IMR-90 (cell line): ENCODE measurements around the gene TRIP6. TPM values are rescaled to one million over a fixed set of nuclear protein-coding genes. Genes with fewer than 3 reads are reported as not detected.

Source experiments
- ATAC-seq: fragments of 200-7000 bp; cut with Tn5 transposase; 2 replicates; pipeline ENCODE4 v1.9.1; 2020; ENCODE audit warnings: low read depth, mild to moderate bottlenecking, moderate library complexity
- BruUV-seq: library from RNA; stranded (reverse); fragments of 400-500 nt; replicated peaks from 2 replicates; lab custom pipeline; 2021; lab: Mats Ljungman, UMichigan
- CTCF ChIA-PET: fragments of 300-600 bp; formaldehyde crosslinking; extraction: SDS; loops from one replicate; lab custom pipeline; 2021; ENCODE audit warnings: antibody characterized with exemption; lab: Yijun Ruan, JAX
- POLR2A ChIA-PET: fragments of 300-600 bp; sonication (Branson Sonifier 250); formaldehyde crosslinking; loops from one replicate; lab custom pipeline; 2022; ENCODE audit warnings: antibody characterized with exemption; ENCODE audit not compliant: unreplicated experiment; lab: Charles Lee
- DNase-seq: peaks from one replicate; pipeline ENCODE4 v3.0.0; 2013
- H2AFZ ChIP-seq: replicated peaks from 2 replicates; pipeline ENCODE3; 2013; ENCODE audit warnings: low read length, mild to moderate bottlenecking; ENCODE audit not compliant: poor library complexity
- H2AK5ac ChIP-seq: 2 replicates; pipeline ENCODE4 v1.6.1; 2013; ENCODE audit warnings: low read depth, low read length, inconsistent platforms
- H2AK9ac ChIP-seq: replicated peaks from 2 replicates; pipeline ENCODE3; 2013; ENCODE audit warnings: mild to moderate bottlenecking, low read depth, low read length, moderate library complexity; ENCODE audit not compliant: poor library complexity
- H2BK120ac ChIP-seq: 2 replicates; pipeline ENCODE4 v1.6.1; 2013; ENCODE audit warnings: low read depth, low read length, inconsistent platforms
- H2BK15ac ChIP-seq: 3 replicates; pipeline ENCODE4 v1.6.1; 2013; ENCODE audit warnings: low read depth, low read length, inconsistent platforms
- H2BK20ac ChIP-seq: 2 replicates; pipeline ENCODE4 v1.6.1; 2013; ENCODE audit warnings: low read depth, mild to moderate bottlenecking, inconsistent platforms, low read length, moderate library complexity
- H2BK5ac ChIP-seq: 2 replicates; pipeline ENCODE4 v1.6.1; 2013; ENCODE audit warnings: mild to moderate bottlenecking, low read depth, low read length, inconsistent platforms; ENCODE audit not compliant: poor library complexity, severe bottlenecking
- H3K14ac ChIP-seq: replicated peaks from 2 replicates; pipeline ENCODE4 v1.6.1; 2013; ENCODE audit warnings: low read depth, low read length, inconsistent platforms
- H3K18ac ChIP-seq: 2 replicates; pipeline ENCODE4 v1.6.1; 2013; ENCODE audit warnings: low read depth, low read length, control low read depth
- H3K23ac ChIP-seq: 2 replicates; pipeline ENCODE4 v1.6.1; 2013; ENCODE audit warnings: low read depth, low read length, inconsistent platforms
- H3K27ac ChIP-seq: 2 replicates; pipeline ENCODE4 v1.5.1; 2013; ENCODE audit warnings: mild to moderate bottlenecking, control low read depth, low read length; ENCODE audit not compliant: insufficient read depth
- H3K27me3 ChIP-seq: 2 replicates; pipeline ENCODE4 v1.6.1; 2013; ENCODE audit warnings: low read length; ENCODE audit not compliant: control insufficient read depth, insufficient read depth
- H3K36me3 ChIP-seq: 2 replicates; pipeline ENCODE4 v1.6.1; 2013; ENCODE audit warnings: low read length, mixed read lengths; ENCODE audit not compliant: control insufficient read depth, insufficient read depth
- H3K4ac ChIP-seq: 2 replicates; pipeline ENCODE4 v1.6.1; 2013; ENCODE audit warnings: low read depth, low read length, inconsistent platforms
- H3K4me1 ChIP-seq: 2 replicates; pipeline ENCODE4 v1.6.1; 2013; ENCODE audit warnings: low read length, mixed read lengths; ENCODE audit not compliant: control insufficient read depth, insufficient read depth
- H3K4me2 ChIP-seq: 2 replicates; pipeline ENCODE4 v1.6.1; 2013; ENCODE audit warnings: low read depth, mild to moderate bottlenecking, control low read depth, low read length, moderate library complexity
- H3K4me3 ChIP-seq: 2 replicates; pipeline ENCODE4 v1.5.1; 2013; ENCODE audit warnings: low read depth, mild to moderate bottlenecking, control low read depth, low read length, moderate library complexity; ENCODE audit not compliant: insufficient read depth
- H3K56ac ChIP-seq: 2 replicates; pipeline ENCODE4 v1.6.1; 2013; ENCODE audit warnings: low read length, inconsistent platforms; ENCODE audit not compliant: insufficient read depth; ENCODE audit errors: extremely low read depth
- H3K79me1 ChIP-seq, 2 experiments: 2 replicates each; pipeline ENCODE4 v1.6.1; 2013; ENCODE audit warnings: low read length in 2 of 2, inconsistent platforms in 1 of 2, low read depth in 1 of 2
- H3K9ac ChIP-seq: 2 replicates; pipeline ENCODE4 v1.6.1; 2013; ENCODE audit warnings: low read depth, low read length, control low read depth
- H3K9me1 ChIP-seq: 2 replicates; pipeline ENCODE4 v1.6.1; 2013; ENCODE audit warnings: low read length, inconsistent platforms; ENCODE audit not compliant: insufficient read depth
- H3K9me3 ChIP-seq: 2 replicates; pipeline ENCODE4 v1.6.1; 2013; ENCODE audit warnings: low read length; ENCODE audit not compliant: control insufficient read depth, insufficient read depth
- H4K20me1 ChIP-seq: 2 replicates; pipeline ENCODE4 v1.6.1; 2013; ENCODE audit warnings: low read length, inconsistent platforms; ENCODE audit not compliant: insufficient read depth
- H4K5ac ChIP-seq: 2 replicates; pipeline ENCODE4 v1.6.1; 2013; ENCODE audit warnings: mild to moderate bottlenecking, low read depth, low read length, control low read depth
- H4K8ac ChIP-seq, 2 experiments: 2 replicates each; pipeline ENCODE4 v1.6.1; 2013; ENCODE audit warnings: low read depth in 2 of 2, low read length in 2 of 2, control low read depth in 1 of 2, inconsistent platforms in 1 of 2
- H4K91ac ChIP-seq: 2 replicates; pipeline ENCODE4 v1.6.1; 2013; ENCODE audit warnings: low read depth, low read length, inconsistent platforms; ENCODE audit not compliant: insufficient read depth
- CTCF ChIP-seq: conservative IDR thresholded peaks from 2 replicates; pipeline ENCODE4 v1.5.1; 2012; ENCODE audit warnings: mild to moderate bottlenecking, low read depth, low read length, improper control_type of control experiment
- ELK1 ChIP-seq: fragments of 150-350 bp; IDR thresholded peaks from 2 replicates; pipeline ENCODE4 v1.6.1; 2016; ENCODE audit warnings: low read depth, mild to moderate bottlenecking, low read length, moderate library complexity, borderline replicate concordance
- FOS ChIP-seq: fragments of 150-350 bp; IDR thresholded peaks from 2 replicates; pipeline ENCODE4 v1.6.1; 2016; ENCODE audit warnings: low read depth, low read length
- MAFK ChIP-seq: IDR thresholded peaks from 2 replicates; pipeline ENCODE4 v1.6.1; 2012; ENCODE audit warnings: low read depth, low read length, improper control_type of control experiment
- MAZ ChIP-seq: IDR thresholded peaks from 2 replicates; pipeline ENCODE4 v1.6.1; 2012; ENCODE audit warnings: low read depth, mild to moderate bottlenecking, low read length, improper control_type of control experiment, moderate library complexity, borderline replicate concordance
- MXI1 ChIP-seq: IDR thresholded peaks from 2 replicates; pipeline ENCODE4 v1.6.1; 2012; ENCODE audit warnings: low read depth, mild to moderate bottlenecking, low read length, moderate library complexity, borderline replicate concordance
- RFX5 ChIP-seq: IDR thresholded peaks from 2 replicates; pipeline ENCODE4 v1.8.0; 2012; ENCODE audit warnings: low read depth, mild to moderate bottlenecking, low read length, moderate library complexity
- USF2 ChIP-seq: fragments of 150-350 bp; IDR thresholded peaks from 2 replicates; pipeline ENCODE4 v1.6.1; 2017; ENCODE audit warnings: mild to moderate bottlenecking, antibody characterized with exemption, low read length, low read depth
- WGBS, 2 experiments: methylation state at CpG; one replicate each; pipeline versions ENCODE4 v1.1.5 to v1.1.7; 2013; ENCODE audit warnings: missing lambda C conversion rate in 2 of 2; ENCODE audit not compliant: insufficient read length in 1 of 2; ENCODE audit errors: extremely low coverage in 2 of 2; 5-methylcytosine and 5-hydroxymethylcytosine counted together
- dilution Hi-C: fragments of 300-500 bp; cut with HindIII; formaldehyde crosslinking; loops from one replicate; pipeline ENCODE4 v1.14.3; 2018; ENCODE audit warnings: low sequenced_read_pairs; ENCODE audit not compliant: unreplicated experiment
- in situ Hi-C: fragments of 300-500 bp; cut with MboI; formaldehyde crosslinking; loops from 3 replicates; pipeline ENCODE4 v1.14.3; 2019; ENCODE audit warnings: low sequenced_read_pairs, inconsistent platforms, mixed read lengths
- intact Hi-C: fragments of 100-400 bp; cut with micrococcal nuclease; formaldehyde crosslinking; loops from 2 replicates; pipeline ENCODE4 v1.10.0; 2022
- polyA plus RNA-seq, 3 experiments: library from polyadenylated mRNA; depleted of rRNA; stranded (reverse); fragments of >200 nt; gene quantifications; 2 replicates each; pipeline ENCODE4 v1.2.3, GENCODE V29; 2012; ENCODE audit warnings: low replicate concordance in 1 of 3
- total RNA-seq: library from RNA; depleted of rRNA; stranded (reverse); fragments of >200 nt; gene quantifications from 2 replicates; pipeline ENCODE4 v1.2.3, GENCODE V29; 2012

TRIP6 gene
- total and polyA plus RNA-seq, 2 of the 4 experiments (the other 2 are of a cell fraction) = 36.4 to 72.3 TPM

GRCh38 chr7:100895956-100896731 lies 29.0 kb downstream of the TRIP6 start (continued):
- TF ChIP-seq FOS = no peak

GRCh38 chr7:100896732-100897608 lies 29.8 kb downstream of the TRIP6 start:
- peak overlapping the region; percentile 72 for H2AFZ ChIP-seq
- no peak overlapping the region for H3K4ac ChIP-seq
- ATAC-seq (peak; percentile 54), DNase-seq (no peak)
- H2BK15ac ChIP-seq = no peak overlapping the region
- H3K4me1 ChIP-seq = no peaks in the 10 kb centered on the region; the same call in 1 of the 2 replicates
- H4K8ac ChIP-seq = no peak overlapping the region
- in situ Hi-C loops = loop anchor here (10.0 kb wide), 1 partner anchor 388 kb away; no protein-coding TSS in a partner anchor
- no peak overlapping the region for H3K4me2 ChIP-seq
- H4K20me1 ChIP-seq = 0 out of 2 replicates have a peak, but pooled peaks cover 4% of the 10 kb centered on the region
- H3K23ac ChIP-seq = no peak overlapping the region
- WGBS, 2 experiments = 1% methylated on average over 29 of the region's 95 CpGs; no CpG with 5 or more reads in 1 of the 2 experiments
- no peaks in the 10 kb centered on the region for H3K9me1 ChIP-seq
- no peak overlapping the region for H3K27ac ChIP-seq
- peaks cover 2% of the 10 kb centered on the region; the same call in 1 of the 2 replicates for H3K9me3 ChIP-seq
- H2BK120ac ChIP-seq = no peak overlapping the region
- H2BK5ac ChIP-seq = no peak overlapping the region
- no peak overlapping the region for H4K5ac ChIP-seq
- no peak overlapping the region for H2AK5ac ChIP-seq
- H3K36me3 ChIP-seq = no peaks in the 10 kb centered on the region
- POLR2A ChIA-PET = no interaction called here
- no peak overlapping the region for H3K18ac ChIP-seq
- H2BK20ac ChIP-seq = no peak overlapping the region
- H3K79me1 ChIP-seq = no peaks in the 10 kb centered on the region
- no peak overlapping the region for H4K91ac ChIP-seq
- BruUV-seq = no TSS peak
- H3K27me3 ChIP-seq = peaks cover 41% of the 10 kb centered on the region
- H3K56ac ChIP-seq = no peak overlapping the region
- dilution Hi-C loops = no loop called here
- intact Hi-C loops = loop anchor here (1.0 to 2.0 kb wide), 3 partner anchors 162 to 296 kb away; no protein-coding TSS in a partner anchor
- H2AK9ac ChIP-seq = no peak overlapping the region
- CTCF ChIA-PET = interaction anchor here (0.6 kb wide), 1 partner anchor 161 kb away, joined by 4 read pairs; no protein-coding TSS in a partner anchor
- H3K9ac ChIP-seq = no peak overlapping the region
- H3K4me3 ChIP-seq = no peak overlapping the region; the same call in 1 of the 2 replicates
- no peak overlapping the region for H3K14ac ChIP-seq
- TF ChIP-seq MAFK (no peak), CTCF (peak; percentile 63), MXI1 (no peak), USF2 (no peak), ELK1 (no peak), RFX5 (no peak), MAZ (no peak)
